Esophagus muscularis mucosa (tissue), 4 donors: ENCODE results near the gene SOCS7. TPM values are rescaled to one million over a fixed set of nuclear protein-coding genes. Genes with fewer than 3 reads are reported as not detected.

ENCODE experiments used
- DNase-seq: peaks from one replicate; pipeline ENCODE4 v3.0.0-alpha.2; 2017; ENCODE audit errors: extremely low spot score
- H3K27ac ChIP-seq, 4 donors: fragments of 200-600 bp; sonication (generic); replicated peaks in 1 of 4; 1 replicate in 3 of 4; 2 replicates in 1 of 4; pipeline ENCODE4 v1.5.1; 2016 to 2019; ENCODE audit warnings: mild to moderate bottlenecking in 1 of 4
- H3K27me3 ChIP-seq, 4 donors: fragments of 200-600 bp; sonication (generic); one replicate each; pipeline versions ENCODE4 v1.5.1 to v1.6.0; 2016 to 2019
- H3K36me3 ChIP-seq, 4 donors: fragments of 200-600 bp; sonication (generic); one replicate each; pipeline ENCODE4 v1.5.1; 2016 to 2019
- H3K4me1 ChIP-seq, 4 donors: fragments of 200-600 bp; sonication (generic); one replicate each; pipeline ENCODE4 v1.5.1; 2016 to 2019
- H3K4me3 ChIP-seq, 4 donors: fragments of 200-600 bp; sonication (generic); 1 replicate in 2 of 4; 2 replicates in 2 of 4; pipeline ENCODE4 v1.5.1; 2016 to 2019; ENCODE audit warnings: mild to moderate bottlenecking in 4 of 4, moderate library complexity in 1 of 4
- H3K9me3 ChIP-seq, 4 donors: fragments of 200-600 bp; sonication (generic); 1 replicate in 3 of 4; 2 replicates in 1 of 4; pipeline ENCODE4 v1.5.1; 2016 to 2019
- CTCF ChIP-seq, 3 experiments: fragments of 200-600 bp in 2 of 3; fragments of 450-650 bp in 1 of 3; sonication (generic) in 2 of 3; IDR thresholded peaks; one replicate each; pipeline ENCODE4 v1.5.1; 2017 to 2019; ENCODE audit warnings: antibody characterized with exemption in 3 of 3, mild to moderate bottlenecking in 2 of 3, moderate library complexity in 1 of 3
- EP300 ChIP-seq: sonication (generic); formaldehyde crosslinking; IDR thresholded peaks from one replicate; pipeline ENCODE4 v1.6.1; 2017; ENCODE audit warnings: antibody characterized with exemption
- POLR2A ChIP-seq: fragments of 450-650 bp; IDR thresholded peaks from one replicate; pipeline ENCODE4 v1.6.1; 2017; ENCODE audit warnings: antibody characterized with exemption, moderate library complexity, mild to moderate bottlenecking, low read depth
- POLR2AphosphoS5 ChIP-seq, 2 donors: sonication (generic); formaldehyde crosslinking; IDR thresholded peaks; one replicate each; pipeline ENCODE4 v1.6.1; 2017; ENCODE audit warnings: antibody characterized with exemption in 2 of 2
- WGBS: methylation state at CpG from one replicate; pipeline ENCODE4 v1.1.5; 2018; 5-methylcytosine and 5-hydroxymethylcytosine counted together
- intact Hi-C: fragments of 100-400 bp; cut with DNase I; formaldehyde crosslinking; loops from one replicate; pipeline ENCODE4 v1.15.1; 2023
- total RNA-seq, 4 donors: library from RNA; depleted of rRNA; stranded (reverse); fragments of >200 nt; gene quantifications; one replicate each; pipeline versions ENCODE4 v1.1.0 to v1.2.1, GENCODE V29; 2016

SOCS7 gene
- total RNA-seq, 4 donors from 2014 or later, result 11.2 to 18.9 (median 13.5) TPM

- DNase-seq, result no peak
- WGBS, result 96% methylated on average over 2 of the region's 2 CpGs
- no peak overlapping the region for H3K4me3 ChIP-seq
- H3K36me3 ChIP-seq, result peaks cover 45 to 80% (median 71%) of the 10 kb centered on the region in 4 donors
- TF ChIP-seq CTCF (IDR thresholded peaks at IDR 0.05) (no peak), POLR2A (no peak)
- H3K27ac ChIP-seq, result no peak overlapping the region
- no peaks in the 10 kb centered on the region for H3K27me3 ChIP-seq
- no peaks in the 10 kb centered on the region for H3K9me3 ChIP-seq
- no peaks in the 10 kb centered on the region for H3K4me1 ChIP-seq
- intact Hi-C loops, result no loop called here
Measured at GRCh38 chr17:38397227-38397626, 45.6 kb downstream of the SOCS7 start.

GRCh38 chr17:38400286-38400685 lies 48.6 kb downstream of the SOCS7 start:
- intact Hi-C loops, result loop anchor here (5.0 kb wide), 1 partner anchor 53 kb away; no protein-coding TSS in a partner anchor
- Histone ChIP-seq H3K4me1 (no peaks in the 10 kb centered on the region), H3K27ac (no peak overlapping the region), H3K4me3 (no peak overlapping the region), H3K36me3 (peaks cover 43 to 85% (median 70%) of the 10 kb centered on the region in 4 donors), H3K27me3 (no peaks in the 10 kb centered on the region), H3K9me3 (no peaks in the 10 kb centered on the region)
- TF ChIP-seq CTCF (IDR thresholded peaks at IDR 0.05), result no peak
- no peak for TF ChIP-seq POLR2A
- DNase-seq, result no peak
- 86% methylated on average over 6 of the region's 6 CpGs for WGBS

DNA sequence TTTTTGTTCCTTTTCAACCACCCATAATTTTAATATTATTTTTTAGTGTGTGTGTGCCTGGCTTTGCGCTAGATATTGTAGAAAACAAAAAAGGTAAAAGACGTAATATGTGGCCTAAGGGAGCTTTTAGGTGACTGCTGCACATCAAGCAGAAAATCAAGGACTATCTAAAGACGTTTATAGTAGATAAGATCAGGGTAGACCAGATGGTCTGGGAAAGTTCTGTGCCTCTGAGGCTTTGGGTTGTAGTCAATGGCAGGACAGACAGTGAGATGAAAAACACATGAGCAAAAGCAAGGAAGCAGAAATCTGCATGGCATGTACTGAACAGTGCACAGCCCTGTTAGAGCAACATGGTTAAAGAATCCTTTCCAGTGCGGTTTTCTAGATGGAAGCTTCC lies 49.8 kb downstream of the SOCS7 start:
- TF ChIP-seq POLR2AphosphoS5 (IDR thresholded peaks at IDR 0.05) (no peak), POLR2A (no peak), EP300 (no peak), CTCF (IDR thresholded peaks at IDR 0.05) (no peak)
- no peak for DNase-seq
- Histone ChIP-seq H3K27ac (no peak overlapping the region), H3K4me1 (no peaks in the 10 kb centered on the region), H3K27me3 (no peaks in the 10 kb centered on the region), H3K4me3 (no peak overlapping the region), H3K9me3 (no peaks in the 10 kb centered on the region), H3K36me3 (peaks cover 31 to 74% (median 58%) of the 10 kb centered on the region in 4 donors)
- intact Hi-C loops, result loop anchor here (5.0 kb wide), 1 partner anchor 54 kb away; no protein-coding TSS in a partner anchor
- WGBS, result 84% methylated on average over 4 of the region's 4 CpGs

GRCh38 chr17:38402897-38403296 lies 51.3 kb downstream of the SOCS7 start:
- 95% methylated on average over 5 of the region's 5 CpGs for WGBS
- DNase-seq, result no peak

More at GRCh38 chr17:38402897-38403296, 51.3 kb downstream of the SOCS7 start:
- Histone ChIP-seq H3K27me3 (no peaks in the 10 kb centered on the region), H3K9me3 (no peaks in the 10 kb centered on the region), H3K4me3 (no peak overlapping the region), H3K27ac (no peak overlapping the region), H3K36me3 (peaks cover 23 to 59% (median 44%) of the 10 kb centered on the region in 4 donors), H3K4me1 (no peaks in the 10 kb centered on the region)
- TF ChIP-seq POLR2AphosphoS5 (IDR thresholded peaks at IDR 0.05) (no peak), POLR2A (no peak), CTCF (IDR thresholded peaks at IDR 0.05) (no peak), EP300 (no peak)
- intact Hi-C loops, result loop anchor here (5.0 kb wide), 1 partner anchor 56 kb away; no protein-coding TSS in a partner anchor
